HG03108 (cell line): ENCODE measurements around the gene SELENOF.
A peak's percentile ranks its signal among the peaks of the same experiment; 100 is the strongest.

Experiments
- ATAC-seq: cut with Tn5 transposase; IDR thresholded peaks from one replicate; pipeline ENCODE4 v1.9.1; 2021; ENCODE audit warnings: moderate library complexity; ENCODE audit not compliant: unreplicated experiment

SELENOF gene

DNA sequence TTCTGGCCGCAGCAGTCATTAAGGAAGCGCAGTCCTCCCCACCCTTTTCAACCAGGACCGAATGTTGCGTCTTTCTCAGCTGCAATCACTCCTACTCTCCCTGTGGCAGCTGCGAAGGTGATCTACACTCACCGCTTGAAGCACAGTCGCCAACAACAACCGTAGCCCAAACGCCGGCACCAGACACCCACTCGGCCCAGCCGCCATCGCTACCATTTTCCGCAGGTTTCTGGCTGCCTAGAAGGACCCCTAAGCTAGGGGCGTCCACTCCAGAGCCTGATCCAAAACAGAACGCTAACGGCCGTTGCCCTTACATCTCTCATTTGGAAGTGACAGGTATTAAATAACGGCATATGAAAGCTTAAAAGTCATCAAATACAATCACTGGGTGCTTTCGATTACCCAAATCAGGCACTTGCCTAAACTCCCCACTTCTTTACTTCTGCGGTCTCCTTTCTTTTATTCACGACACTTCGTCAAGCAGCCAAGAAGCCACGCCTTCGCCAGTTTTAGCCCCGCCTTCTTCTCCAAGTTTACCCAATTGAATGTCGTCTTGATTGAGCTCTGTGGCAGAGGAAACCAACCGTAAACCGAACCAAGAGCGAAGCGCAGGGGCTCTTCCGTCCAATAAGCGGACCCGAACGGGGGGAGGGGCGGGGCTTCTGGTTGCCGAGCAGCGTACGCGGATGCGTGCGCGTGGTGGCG is at the start of gene SELENOF:
Gene SELENOF, minus strand, starts transcription at position 231 of the 705 bp plus-strand sequence. Its CDS starts 15 bp downstream, at position 216.
- ATAC-seq = peak; percentile 76

DNA sequence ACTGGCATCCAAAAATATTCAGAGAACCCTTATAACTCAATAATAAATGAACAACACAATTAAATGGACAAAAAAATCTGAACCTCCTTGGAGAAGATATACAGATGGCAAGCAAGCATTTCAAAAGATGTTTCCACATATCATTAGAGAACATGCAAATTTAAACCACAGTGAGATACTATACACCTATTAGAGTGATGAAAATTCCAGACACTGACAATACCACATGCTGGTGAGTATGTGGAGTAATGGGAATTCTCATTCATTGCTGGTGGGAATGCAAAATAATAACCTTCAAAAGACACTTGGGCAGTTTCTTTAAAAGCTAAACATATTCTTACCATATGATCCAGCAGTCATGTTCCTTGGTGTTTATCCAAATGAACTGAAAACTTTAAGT is 46.6 kb upstream of the SELENOF start:
- ATAC-seq = no peak

DNA sequence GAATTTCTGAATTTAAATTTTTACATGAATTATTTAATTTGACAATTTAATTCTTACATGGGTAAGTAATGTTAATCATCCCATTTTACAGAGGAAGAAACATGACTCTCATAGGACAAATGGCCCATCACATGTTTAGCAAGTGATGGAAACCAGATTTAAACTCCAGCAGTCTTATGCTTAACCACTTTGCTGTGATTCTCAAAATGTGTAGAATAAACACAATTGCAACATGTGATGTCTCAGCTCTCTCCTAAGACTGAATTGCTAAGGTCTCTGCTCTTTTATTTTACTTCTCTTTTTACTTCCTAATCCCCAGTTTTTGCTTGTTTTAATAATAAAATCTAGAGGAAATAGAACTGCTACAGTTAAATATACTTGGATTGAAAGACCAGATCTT is 43.3 kb upstream of the SELENOF start:
- no peak for ATAC-seq

DNA sequence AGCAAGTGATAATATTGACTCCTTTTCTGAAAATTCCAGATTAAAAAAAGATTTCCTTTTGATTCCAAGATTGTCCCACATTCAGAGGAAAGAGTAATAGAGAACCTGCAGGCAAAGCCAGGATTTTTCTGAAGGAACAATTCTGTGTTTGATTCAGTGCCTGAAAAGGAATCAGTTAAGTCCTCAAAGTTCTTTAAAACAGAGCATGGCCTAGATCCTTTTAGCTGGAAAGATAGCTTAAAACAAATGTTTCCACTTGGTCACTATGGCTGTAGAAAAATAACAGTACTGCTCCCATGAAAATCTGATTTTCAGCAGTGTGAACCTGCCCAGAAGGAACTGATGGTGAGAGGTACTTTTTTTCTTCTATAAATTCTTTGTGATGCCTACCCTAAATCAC is 42.3 kb upstream of the SELENOF start:
- ATAC-seq = no peak

DNA sequence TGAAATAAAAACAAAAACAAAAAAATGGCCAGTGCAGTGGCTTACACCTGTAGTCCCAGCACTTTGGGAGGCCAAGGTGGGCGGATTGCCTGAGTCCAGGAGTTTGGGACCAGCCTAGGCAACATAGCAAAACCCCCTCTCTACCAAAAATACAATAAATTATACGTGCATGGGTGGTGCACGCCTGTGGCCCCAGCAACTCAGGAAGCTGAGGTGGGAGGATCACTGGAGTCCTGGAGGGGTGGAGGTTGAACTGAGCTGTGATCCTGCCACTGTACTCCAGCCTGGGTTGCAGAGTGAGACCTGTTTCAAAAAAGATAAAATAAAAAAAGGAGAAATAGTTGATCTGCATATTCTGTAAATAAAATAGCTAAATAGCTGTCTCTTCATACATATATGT is 41.8 kb upstream of the SELENOF start:
- ATAC-seq = no peak

DNA sequence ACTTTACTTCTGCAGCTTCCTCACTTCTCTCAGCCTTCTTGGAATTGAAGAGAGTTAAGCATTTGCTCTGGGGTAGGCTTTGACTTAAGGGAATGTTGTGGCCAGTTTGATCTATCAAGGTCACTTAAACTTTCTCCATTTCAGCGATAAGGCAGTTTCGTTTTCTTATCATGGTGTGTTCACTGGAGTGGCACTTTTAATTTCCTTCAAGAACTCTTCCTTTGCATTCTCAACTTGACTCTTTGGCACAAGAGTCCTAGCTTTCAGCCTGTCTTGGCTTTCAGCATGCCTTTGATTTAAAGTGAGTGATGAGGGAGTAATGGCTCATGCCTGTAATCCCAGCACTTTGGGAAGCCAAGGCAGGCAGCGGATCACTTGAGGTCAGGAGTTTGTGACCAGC is 39.2 kb upstream of the SELENOF start:
- ATAC-seq = no peak

DNA sequence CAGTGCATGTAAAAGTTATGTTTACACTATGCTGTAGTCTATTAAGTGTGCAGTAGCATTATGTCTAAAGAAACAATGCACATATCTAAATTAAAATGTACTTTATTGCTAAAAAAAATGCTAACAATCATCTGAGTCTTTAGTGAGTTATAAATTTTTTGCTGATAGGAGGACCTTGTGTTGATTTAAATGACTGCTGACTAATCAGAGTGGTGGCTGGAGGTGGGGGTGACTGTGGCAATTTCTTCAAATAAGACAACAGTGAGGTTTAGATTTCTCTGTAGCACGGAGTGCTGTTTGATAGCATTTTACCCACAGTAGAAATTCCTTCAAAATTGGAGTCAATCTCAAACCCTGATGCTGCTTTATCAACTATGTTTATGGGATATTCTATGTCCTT is 37.5 kb upstream of the SELENOF start:
- no peak for ATAC-seq

DNA sequence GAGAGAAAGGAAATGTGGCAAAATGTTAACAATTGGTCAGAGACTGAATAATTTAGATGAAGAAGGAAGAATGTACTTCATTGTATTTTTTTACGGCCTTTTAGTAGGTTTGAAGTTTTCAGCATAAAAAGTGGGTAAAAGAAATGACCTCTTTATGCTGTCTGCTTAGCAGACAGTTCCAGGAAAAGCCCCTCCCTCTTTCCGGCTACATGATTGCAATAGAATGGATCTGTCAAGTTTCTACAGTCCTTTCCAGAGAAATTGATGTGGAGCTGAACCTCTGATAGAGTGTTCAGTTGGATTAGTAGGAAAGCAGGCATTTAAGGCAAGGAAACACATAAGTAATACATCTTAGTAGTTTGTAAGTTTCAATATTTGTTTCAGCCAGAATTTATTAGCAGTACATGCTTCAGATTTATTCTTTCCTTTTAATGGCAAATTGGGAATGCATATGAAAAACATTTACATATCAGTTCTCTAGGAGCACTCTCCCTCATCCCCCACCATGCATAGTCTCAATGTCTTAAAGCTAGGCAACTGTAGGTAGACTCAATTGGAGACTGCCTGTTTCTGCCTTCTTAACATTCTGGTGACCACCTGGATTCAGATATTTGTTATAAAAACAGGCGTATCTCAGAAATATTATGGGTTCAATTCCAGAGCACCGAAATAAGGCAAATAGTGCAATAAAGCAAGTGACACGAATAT is 36.9 kb upstream of the SELENOF start:
- no peak for ATAC-seq

DNA sequence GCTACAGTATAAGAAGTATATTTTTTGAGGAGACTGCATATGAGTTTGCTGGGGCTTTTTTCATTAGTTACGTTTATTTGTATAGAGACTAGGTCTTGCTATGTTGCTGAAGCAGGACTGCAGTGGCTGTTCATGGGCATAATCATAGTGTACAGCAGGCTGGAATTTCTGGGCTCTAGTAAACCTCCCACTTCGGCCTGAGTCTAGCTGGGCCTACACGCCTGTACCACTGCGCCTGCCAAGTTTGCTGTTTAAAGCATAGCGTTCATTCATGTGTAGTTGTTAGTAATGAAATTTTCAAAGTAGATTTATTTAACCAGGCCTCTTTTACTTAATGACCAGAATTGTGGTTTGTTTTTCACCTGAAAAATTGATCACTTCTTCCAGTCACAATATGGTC is 34.3 kb upstream of the SELENOF start:
- no peak for ATAC-seq

DNA sequence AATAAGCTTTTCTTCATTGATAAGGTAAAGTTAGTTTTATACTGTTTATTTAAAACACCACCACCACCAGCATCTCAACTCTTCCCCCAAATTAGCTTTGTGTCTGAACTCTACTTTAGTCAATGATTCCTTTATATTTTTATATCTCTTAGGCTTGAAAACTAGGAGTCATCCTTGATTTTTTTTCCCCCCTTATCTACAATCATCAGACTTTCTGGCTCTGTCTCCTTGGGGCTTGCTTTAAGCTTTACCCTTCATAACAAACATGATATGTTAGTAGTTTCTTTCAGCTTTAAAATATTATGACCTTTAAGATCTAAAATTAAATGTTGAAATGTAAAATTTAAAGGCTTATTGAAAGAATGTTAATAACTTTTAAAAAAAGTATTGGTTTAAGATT is 28.8 kb upstream of the SELENOF start:
- no peak for ATAC-seq

DNA sequence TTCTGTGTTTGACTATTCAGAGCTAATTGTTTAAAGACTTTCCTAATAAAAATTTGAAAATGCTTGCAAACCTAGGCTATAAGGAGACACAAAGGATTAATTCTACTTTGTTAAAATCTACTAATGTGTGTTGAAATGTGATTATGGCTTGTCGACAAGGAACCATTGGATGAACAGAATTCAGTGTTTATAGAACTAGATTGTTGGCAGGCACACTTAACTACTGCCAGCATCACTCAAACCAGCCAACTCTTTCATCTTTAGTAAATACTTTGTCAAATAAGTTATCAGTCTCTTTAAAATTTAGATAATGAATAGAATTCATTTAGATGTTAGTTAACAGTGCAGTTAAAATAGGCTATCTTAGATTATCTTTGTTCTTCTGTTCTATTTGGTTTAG is 28.1 kb upstream of the SELENOF start:
- no peak for ATAC-seq

DNA sequence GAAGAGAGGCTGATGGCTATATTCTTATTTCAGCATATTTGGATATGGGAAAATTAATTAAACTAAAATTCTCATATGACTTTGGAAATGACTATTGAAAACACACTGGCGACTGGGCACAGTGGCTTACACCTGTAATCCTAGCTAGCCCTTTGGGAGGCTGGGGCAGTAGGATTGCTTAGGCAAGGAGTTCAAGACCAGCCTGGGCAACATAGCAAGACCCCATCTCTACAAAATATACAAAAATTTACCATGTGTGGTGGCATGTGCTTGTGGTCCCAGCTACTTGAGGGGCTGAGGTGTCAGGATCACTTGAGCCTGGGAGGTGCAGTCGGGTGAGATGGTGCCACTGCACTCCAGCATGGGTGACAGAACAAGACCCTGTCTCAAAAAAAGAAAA is 26.7 kb upstream of the SELENOF start:
- ATAC-seq = no peak

DNA sequence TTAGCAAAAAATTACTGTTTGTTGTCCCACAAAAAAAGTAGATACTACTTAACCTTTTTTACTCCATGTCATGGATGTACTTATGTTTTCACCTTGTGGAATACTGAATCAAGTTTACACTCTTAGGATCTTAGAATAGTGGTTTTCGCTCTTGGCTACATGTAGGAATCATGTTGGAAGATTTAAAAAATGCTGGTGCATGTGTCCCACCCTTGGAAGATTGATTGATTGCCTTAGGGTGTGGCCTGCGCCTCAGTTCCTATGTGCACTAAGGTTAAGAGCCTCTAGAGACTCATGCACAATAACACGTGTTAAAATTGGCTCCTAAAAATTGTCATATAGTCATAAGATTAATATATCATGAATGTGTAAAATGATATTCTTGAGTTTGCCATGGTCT is 25.5 kb upstream of the SELENOF start:
- no peak for ATAC-seq

DNA sequence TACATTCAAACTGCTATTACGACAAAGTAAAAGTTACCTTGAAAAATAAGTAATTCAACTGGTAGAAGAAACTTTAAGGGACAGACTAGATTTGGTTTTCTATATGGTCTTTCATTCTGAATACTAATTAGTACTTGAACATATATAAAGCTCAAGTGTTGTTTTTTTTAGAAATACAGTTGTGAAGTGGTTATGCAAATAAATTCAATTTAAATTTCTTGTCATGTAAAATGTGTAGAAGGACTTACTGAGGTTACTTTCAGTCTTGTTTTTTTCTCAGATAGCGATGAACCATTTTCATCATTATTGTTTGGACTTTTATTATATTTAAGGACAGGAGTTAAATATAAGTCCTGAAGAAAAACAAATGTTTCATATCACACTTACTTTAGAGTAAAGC is 24.9 kb upstream of the SELENOF start:
- ATAC-seq = no peak

DNA sequence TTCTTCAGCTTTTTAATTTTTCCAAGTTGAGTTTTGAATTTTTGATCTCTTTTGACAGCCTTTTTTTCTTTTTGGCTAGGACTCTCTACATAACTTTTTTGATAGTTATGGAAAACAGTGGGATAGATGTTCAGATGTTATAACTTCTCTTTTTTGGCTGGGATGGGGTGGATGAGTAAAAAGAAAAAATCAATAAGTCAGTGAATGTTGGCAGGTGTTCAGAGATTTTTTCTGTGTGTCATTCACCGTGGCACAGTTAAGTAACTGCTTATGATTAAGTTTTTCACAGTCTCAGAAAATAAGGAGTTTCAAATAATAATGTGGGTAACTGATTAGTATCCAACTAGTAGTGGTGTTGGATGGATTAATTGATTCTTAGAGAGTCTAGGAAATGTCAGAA is 24.5 kb upstream of the SELENOF start:
- no peak for ATAC-seq

DNA sequence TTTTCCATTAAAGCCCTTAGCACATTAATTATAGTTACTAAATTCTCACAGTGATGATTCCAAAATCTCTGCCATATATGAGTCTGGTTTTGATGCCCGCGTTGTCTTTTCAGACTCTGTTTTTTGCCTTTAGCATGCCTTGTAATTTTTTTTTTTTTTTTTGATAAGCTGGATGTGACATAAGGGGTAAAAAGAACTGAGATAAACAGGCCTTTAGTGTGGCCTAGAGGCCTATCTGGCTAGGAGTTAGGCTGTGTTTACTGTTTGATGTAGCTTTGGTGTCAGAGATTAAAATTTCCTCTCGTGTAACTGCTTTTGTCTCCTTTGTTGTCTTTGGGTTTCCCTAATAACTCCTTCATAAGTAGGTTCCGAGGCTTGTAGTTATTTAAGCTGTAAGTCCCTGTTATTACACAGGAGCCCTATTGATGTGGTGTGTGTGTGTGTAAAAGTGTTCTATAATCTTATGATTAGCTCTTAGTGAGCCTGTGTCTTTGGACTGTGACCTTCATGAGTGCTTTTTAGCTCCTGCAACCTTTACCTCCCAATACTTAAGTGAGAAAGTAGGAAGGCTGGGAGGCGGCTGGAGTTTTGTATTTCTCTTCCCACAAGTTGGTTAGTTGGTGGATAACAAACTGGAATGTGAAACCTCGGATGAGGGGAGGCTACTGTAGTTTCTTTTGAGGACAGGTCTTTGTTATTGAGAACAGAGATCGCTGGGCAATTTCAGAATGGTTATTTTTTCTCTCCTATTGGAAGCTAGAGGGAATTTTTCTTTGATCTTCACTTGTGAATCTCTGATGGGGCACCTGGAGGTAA is 19.8 kb upstream of the SELENOF start:
- no peak for ATAC-seq

DNA sequence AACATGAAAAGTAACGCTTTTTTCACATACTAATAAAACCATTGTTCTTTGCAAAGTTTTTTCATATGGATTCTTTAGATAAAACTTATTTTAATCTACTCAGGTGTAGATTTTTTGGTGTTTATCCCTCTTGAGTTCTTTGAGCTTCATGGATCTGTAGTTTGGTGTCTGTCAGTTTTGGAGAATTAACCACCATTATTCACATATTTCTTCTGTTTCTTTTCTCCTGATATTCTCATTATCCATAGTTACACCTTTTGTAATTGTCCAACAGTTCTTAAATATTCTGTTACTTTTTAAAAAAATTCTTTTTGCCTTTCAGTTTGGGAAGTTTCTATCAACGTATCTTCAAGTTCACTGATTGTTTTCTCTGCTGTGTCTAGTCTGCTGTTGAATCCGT is 19.1 kb upstream of the SELENOF start:
- no peak for ATAC-seq

DNA sequence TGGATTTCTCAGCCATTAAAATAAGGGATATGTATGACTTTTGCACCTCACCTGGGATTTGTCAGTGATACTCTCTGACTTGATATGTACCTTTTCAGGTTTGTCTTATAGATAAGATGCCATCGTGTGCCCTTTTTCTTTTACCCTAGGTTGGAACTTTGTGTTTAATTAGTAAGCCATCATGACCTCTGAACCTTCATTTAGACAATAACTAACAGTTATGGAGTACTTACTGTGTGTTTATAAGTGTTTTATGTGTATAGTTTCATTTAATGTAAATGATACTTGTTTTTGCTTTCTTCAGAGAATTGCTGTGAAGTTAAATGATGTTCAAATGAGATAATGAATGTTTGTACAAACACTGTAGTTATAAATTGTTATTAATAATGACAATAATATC is 14.9 kb upstream of the SELENOF start:
- no peak for ATAC-seq

DNA sequence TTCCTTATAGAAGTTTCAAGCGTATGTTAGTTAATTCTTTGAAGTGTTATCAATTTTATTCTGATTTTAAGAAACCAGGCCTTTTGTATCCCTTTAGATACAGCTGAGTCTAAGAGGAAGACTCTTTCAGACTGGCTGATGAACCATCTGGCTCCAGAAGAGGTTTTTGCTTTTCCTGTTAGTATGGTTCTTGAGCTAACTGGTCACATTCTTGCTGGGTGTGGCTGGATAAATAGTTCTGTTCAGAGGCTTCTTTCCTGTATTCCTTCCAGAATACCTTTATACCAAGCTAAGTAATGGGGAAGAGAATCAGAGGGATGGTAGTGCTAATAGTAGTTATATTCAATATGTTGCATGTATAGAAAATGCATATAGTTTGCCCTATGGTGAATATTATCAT is 13.0 kb upstream of the SELENOF start:
- no peak for ATAC-seq

DNA sequence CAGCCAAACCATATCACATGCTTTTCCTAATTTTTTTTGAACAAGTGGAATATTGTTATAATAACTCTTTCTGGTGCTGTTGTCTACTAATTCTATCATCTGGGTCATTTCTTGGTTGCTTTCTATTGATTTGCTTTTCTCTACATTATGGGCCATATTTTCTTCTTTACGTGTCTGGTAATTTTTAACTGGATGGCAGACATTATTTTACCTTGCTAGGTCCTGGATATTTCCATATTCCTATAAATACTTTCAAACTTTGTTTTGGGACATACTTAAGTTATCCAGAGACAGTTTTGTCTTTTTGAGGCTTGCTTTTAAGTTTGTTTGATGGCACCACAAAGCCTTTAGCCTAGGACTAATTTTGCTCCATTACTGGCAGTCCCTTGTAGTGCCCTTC is 11.8 kb upstream of the SELENOF start:
- no peak for ATAC-seq

DNA sequence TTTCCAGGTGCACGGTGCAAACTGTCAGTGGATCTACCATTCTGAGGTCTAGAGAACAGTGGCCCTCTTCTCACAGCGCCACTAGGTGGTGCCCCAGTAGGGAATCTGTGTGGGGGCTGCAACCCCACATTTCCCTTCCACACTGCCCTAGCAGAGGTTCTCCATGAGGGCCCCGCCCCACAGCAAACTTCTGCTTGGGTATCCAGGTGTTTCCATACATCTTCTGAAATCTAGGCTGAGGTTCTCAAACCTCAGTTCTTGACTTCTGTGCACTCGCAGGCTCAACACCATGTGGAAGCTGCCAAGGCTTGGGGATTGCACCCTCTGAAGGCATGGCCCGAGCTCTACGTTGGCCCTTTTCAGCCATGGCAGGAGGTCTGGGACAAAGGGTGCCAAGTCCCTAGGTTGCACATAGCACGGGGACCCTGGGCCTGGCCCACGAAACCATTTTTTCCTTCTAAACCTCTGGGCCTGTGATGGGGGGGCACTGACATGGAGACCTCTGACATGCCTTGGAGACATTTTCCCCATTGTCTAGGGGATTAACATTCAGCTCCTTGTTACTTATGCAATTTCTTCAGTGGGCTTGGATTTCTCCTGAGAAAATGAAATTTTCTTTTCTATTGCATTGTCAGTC is 10.5 kb upstream of the SELENOF start:
- ATAC-seq = no peak
